Stimulated activated CD8-positive, alpha-beta memory T cell treated with anti-CD3 and anti-CD28 coated beads, Interleukin-15, amount 100 ng/mL, for 24 hours (primary cell): ENCODE data around the gene PKD2L1.
"Not testable (repeated sequence)": the region's sequence is repeated elsewhere in the genome, so short reads cannot be mapped to it uniquely, and the experiment has no call there.

Experiments
- DNase-seq: peaks from one replicate; pipeline ENCODE4 v3.0.0-alpha.2; 2020; ENCODE audit warnings: low read depth

The PKD2L1 gene

DNA sequence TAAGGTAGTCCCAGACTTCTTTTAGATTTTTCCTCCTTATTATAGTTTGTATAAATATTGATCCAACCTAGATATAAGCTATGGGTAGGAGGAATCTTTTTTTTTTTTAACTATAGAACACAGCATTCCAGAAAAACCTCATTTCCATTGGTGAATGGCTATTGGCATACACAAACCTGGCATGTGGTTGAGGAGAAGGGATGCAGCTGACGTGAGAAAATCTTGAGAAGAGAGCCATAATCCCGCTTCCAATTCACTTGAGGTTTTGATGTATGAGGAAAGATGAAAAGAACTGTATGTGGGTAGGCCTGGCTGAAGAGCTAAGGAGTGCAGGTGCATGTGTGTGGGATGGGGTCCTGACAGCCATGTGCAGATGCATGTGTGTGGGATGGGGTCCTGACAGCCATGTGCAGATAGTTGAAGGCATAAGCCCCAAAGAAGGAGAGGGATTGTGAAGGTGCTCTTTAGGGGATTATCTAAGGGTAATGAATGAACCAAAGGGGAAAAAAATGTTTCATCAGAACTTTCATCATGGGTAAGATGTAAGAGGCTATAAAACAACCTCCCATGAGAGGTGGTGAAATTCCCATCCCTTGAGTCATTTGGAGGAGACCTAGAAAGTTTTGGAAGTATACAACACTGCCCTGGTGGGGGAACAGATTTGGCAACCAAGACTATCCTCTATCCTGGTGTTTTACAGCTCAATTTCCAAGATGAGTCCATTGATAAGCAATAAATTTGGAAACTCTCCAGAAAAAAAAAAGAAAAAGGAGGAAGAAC is 3.8 kb upstream of the PKD2L1 start:
- DNase-seq = no peak

DNA sequence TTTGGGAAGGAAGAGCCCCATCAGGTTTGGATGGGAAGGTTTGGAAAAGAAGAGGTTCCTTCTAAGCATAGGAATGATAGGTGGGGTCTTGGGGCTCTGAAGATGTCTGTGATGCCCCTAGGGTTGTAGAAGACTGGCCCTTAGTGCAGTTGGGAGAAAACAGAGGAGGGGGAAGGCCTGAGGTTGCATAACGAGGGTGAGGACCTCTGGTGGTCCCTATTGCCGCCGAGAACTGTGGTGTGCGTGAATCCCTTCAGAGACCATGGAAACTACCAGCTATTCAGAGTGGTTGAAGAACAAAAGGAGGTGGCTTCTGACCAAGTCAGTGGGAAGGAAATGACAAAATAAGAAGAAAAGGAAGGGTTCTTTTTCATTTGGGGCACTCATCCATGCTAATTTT is 3.1 kb upstream of the PKD2L1 start:
- DNase-seq = no peak

DNA sequence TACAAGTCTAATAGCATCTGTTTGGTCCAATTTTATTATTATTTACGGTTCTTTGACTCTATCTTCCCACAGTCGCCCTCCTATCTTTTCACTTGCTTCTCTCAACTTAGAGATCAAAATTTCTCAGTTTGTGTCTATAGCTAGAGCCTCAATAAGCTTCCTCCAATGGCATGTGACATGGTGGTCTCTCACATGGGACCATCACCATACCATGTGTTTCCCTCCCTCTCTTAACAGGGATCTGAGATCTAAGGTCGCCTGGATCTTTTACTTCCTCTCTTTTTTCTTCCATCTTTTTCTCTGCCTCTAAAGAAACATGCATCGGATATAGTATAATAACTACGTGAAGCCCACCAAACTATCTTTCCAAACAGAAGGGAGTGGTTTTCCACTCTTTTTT is 1.8 kb downstream of the PKD2L1 start:
- no peak for DNase-seq

DNA sequence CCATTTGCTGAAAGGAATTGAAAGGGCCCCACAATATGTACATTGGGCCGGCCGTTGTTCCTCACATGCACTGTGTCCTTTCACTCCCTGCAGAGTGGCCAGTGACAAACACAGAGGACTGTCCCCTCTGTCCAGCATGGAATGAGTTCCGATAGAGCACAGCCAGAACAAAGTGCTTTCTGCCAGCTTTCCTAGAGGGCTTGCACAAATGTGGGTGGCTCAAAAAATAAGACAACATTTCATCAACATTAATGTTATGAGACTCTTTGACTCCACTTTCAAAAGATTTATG is 2.4 kb downstream of the PKD2L1 start:
- DNase-seq = no peak

DNA sequence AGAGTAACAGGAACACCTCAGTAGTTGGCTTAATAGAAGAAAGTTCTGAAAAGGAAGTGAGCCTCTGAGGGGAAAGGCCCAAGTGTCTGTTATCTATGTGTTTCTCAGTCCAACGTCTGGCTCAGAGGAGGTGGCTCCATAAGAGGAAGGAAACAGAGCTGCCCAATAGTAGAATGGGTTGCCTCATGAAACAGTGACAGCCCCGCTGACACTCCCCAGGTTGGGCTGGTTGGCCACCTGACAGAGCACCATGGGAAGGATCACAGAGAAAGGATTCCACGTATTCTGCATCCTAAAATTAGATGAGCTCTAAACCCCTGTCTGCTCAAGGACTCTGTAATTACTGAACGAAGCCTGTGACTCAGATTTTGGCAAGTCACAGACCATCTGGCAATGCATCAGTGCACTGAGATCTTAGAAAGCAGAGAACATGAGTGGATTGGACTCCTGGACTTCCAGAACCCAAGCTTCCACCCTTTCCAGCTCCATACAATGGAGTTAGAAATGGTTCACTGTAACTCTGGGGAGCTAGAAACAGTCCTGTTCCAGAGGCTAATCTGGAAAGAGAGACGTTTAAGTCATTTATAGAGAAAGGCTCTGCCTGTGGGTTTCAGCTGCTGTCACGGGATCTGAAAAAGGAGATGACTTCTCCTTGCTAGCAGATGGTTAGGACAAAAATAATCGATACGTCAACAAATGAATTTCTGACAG is 2.9 kb downstream of the PKD2L1 start:
- DNase-seq = no peak

DNA sequence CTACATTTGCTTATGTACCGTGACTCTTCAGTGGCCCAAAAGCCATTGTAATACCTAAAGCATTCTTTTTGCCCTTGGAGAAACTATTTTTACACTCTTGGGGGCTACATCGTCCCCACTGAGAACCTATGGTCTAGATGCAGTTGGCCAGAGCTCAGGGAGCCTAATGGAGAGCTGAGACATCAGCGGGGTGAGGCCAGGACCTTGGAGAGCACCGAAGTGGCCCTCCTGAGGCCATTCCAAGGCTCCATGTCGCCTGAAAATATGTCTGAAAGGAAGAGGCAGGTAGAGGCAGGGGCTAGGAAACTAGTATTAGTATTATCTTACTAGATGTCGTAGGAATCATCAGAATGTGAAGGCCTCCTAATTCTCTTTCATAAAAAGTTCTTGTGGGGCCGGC is 4.9 kb downstream of the PKD2L1 start:
- no peak for DNase-seq

DNA sequence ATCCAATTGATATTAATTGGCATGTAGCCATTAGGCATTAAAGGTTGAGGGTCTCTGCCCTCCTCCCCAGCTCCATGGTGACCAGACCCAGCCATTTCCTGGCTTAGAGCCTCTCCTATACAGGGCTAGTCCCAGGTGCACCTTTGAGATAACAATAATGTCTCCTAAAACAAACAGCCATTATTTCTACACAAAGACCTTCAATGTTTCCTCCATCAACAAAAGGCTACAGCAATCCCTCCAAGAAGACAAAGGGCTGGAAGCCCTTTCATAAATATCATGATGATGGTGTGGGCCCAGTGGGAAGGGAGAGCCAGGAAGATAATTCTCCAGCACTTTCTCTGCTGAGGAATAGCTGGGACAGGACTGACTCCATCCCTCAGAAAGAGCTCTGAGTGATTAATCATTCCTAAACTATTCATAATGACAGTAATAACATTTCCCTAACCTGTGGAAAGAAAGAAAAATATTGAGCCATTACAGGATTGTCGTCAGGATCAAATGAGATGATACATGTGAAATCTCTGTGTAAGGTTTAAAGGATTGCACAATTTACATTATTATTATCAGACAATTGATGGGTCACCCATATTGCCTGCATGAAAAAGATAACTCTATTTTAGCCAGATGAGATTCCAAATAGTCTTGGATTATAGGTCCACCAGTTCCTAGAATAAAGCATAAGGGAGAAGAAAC is 10.2 kb downstream of the PKD2L1 start:
- DNase-seq = no peak

DNA sequence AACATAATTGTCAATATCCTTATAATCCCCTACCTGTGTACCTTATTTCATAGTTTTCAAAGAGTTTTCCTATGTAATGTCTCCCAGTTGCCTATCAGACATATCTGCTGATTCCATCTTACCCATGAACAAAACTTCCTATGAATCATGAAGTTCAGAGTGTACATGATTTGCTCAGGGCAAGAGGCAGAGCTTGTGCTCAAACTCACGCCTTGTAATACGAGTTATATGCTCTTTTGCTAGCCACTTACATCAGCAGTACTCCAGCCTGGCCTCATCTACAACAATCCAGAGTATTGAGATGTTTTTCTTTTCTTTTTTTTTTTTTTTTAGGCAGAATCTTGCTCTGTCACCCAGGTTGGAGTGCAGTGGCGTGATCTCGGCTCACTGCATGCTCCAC is 11.8 kb downstream of the PKD2L1 start:
- no peak for DNase-seq

DNA sequence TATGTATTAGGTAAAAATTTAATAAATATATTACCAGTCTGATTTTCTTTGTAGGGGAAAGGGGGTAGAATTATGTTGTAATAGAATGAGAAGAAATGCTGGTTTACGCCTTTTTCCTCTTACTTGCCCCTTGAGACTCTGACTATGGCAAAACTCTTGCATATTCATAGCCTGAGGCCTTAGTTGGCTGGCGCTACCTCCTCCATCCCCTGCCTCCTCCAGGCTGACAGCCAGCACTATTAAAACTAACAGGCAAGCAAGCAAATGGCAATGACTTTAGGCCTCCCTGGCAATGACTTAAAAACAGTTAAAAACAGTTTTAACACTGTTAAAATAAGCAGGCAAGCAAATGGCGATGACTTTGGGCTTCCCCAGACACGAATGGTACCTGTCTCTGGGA is 14.4 kb downstream of the PKD2L1 start:
- DNase-seq = no peak

DNA sequence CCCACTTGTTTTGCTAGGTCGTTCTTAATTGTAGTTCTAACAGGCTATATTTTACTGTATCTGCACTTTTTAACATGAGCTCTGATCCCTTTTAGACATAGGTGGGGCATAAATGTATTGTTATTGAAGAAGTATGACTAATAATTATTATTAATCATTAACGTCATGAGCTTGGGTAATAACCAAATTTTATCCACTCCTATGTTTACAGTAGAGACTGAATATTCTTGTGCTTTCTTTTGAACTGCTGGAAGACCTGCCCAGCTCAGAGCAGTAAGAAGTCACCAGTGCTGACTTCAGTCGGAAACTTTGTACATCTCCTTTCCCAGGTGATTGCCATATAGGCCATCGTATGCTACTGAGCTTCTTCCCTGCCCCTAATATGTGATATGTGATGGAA is 18.7 kb downstream of the PKD2L1 start:
- DNase-seq = no peak

DNA sequence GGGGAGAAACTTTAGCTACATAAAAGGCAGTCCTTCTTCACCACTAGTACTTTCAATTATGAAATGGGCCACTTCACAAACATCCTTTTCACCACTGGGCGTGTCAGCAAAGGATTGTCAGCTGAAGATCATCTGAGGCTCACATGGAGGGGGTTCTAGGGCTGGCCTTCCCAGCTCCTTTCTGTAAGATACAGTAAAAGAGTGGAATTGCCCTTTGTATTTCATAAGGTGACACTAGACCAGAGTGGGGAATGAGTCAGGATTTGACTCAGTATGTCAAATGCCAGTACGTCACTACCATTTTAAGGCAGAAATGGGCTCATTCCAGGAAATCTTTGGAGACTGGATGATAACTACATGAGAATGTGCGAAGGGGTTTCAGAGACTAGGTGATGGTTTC is 22.3 kb downstream of the PKD2L1 start:
- DNase-seq = no peak

DNA sequence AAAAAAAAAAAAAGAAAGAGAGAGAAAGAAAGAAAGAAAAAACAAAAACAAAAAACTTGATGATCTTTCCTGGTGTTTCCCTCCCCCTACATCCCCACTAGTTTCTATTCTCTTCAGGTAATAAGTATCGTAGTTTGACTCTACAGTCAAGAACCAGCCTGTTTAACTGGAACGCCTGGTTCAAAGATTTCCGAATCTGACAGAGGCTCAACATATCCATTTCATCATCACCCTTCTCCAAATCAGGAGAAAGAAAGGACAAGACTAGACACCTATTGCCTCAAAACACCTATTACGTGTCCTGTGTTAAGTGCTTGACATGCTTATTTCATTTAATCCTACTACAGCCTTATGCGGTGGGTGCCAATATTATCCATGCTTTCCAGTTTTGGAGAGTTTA is 23.2 kb downstream of the PKD2L1 start:
- no peak for DNase-seq

DNA sequence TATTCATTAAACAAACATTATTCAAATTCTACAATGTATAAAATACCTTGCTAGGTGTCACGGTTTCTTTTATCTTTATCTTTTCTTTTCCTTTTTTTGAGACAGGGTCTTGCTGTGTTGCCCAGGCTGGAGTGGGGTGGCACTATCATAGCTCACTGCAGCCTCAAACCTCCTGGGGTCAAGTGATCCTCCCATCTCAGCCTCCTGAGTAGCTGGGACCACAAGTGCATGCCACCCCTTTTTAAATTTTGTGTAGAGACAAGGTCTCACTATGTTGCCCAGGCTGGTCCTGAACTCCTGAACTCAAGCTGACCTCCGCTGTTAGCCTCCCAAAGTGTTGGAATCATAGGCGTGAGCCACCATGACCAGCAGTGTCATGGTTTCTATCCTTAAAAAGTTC is 25.6 kb downstream of the PKD2L1 start:
- no peak for DNase-seq

DNA sequence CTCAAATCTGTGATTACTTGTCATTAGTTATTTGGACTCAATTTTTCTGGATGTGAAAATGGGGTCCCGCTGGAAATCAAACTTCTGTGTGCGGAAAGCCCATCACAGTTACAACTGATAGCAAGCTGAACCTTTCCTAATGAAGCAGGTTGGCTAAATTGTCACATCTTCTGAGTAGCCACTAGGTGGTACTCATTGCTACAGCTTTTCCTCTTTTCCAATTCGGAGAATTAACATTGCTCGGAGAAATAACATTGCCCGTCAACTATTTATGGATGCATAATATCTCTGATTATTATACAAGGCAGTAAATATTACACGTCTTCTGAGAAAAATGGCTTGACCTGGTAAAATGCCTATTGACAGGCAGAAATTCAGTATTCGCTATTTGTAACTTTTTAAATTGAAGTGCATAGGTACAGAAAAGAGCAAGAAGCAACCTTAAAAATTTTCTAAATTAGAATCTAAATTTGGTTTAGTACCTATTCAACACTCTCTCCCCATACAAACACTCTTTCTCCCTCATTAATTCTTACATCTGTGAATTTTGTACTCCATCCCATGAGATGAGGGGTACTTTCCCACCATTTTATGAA is 26.2 kb downstream of the PKD2L1 start:
- no peak for DNase-seq

DNA sequence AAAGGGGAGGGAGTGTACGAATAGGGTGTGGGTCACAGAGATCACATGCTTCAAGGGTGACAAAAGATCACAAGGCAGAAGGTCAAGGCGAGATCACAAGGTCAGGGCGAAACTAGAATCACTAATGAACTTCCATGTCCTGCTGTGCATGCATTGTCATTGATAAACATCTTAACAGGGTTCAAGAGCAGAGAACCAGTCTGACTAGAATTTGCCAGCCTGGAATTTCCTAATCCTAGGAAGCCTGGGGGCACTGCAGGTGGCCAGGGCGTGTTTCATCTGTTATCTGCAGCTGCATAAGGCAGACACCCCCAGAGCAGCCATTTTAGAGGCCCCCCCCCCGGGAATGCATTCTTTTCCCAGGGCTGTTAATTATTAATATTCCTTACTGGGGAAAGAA is 28.9 kb downstream of the PKD2L1 start:
- not testable (repeated sequence) for DNase-seq

DNA sequence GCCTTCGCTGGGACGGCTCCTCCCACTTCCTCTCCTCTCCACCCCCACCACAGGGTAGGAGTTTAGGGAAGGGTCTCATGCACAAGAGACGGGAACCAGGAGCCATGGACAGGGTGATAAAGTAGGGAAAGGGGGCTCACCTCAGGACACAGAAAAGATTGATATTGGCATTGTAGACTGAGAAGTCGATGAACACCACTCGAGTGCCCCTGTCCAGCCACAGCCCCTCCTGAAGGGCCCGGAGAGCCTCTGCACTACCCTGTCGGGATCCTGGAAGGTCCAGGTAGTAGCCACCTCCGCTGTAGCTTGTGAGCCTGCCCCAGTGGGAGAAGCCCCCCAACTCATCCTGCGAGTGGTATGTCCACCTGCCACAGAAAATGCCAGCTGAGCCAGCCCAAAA is 32.8 kb downstream of the PKD2L1 start:
- DNase-seq = no peak

DNA sequence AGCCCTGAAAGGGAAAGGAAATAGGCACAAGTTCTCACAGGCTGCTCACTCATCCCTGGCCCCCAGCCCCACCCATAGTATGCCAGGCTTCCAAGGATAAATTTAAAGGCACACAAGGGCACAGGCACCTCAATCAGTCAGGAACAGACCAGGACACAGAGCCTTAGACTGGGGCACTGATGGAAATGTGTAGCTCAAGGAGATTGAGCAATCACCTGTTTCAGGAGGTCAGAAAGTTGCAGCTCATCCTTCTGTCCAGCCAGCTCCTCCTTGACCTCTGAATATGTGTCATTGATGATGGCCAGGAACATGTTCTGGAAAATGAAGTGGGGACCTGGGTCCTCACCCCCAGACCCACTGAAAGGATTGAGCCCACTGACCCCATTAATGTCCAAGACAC is 37.0 kb downstream of the PKD2L1 start:
- no peak for DNase-seq

DNA sequence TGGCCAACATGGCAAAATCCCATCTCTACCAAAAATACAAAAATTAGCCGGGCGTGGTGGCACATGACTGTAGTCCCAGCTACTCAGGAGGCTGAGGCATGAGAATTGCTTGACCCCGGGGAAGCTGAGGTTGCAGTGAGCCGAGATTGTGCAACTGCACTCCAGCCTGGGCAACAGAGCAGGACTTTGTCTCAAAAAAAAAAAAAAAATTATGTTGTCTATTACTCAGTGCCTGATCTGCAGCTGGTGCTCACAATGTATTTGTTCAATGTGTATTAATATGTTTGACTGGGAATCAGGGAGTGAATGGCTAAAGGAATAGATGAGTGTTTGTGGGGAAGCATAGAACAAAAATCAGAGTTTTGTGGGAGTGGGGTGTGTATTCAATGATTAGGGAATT is 37.7 kb downstream of the PKD2L1 start:
- not testable (repeated sequence) for DNase-seq

DNA sequence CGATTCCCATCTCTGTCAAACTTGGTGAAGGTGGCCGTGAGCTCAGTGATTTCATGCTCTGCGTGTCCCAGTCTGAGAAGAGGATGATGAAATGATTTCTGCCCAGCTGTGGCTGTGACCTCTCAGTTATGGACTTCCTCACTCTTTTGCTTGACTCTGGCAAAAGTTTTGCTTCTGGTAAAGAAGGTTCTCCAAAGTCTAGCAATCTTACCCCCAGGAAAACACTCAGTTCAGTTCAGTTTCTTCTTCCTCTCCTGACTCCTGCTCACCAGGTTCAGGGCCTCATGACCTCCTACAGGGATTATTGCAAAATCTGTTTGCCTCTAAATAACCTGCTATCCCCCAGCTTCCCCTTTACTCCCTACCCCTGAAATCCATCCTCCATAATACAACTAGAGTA is 38.7 kb downstream of the PKD2L1 start:
- DNase-seq = no peak

DNA sequence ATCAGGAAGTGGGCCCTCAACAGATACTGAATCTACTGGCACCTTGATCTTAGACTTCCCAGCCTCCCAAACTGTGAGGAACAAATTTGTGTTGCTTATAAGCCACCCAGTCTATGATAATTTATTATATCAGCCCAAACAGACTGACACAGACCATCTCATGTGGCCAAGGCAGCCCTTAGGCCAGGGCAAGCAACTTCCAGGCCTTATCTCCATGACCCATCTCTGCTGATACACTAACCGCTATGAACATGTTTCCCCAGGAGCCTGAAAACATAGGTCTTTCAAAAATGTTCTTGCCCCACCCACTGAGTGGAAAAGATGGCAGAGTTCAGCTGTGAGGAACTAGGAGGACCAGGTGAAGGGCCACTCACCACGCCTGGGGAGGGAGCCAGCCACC is 40.4 kb downstream of the PKD2L1 start:
- DNase-seq = no peak

DNA sequence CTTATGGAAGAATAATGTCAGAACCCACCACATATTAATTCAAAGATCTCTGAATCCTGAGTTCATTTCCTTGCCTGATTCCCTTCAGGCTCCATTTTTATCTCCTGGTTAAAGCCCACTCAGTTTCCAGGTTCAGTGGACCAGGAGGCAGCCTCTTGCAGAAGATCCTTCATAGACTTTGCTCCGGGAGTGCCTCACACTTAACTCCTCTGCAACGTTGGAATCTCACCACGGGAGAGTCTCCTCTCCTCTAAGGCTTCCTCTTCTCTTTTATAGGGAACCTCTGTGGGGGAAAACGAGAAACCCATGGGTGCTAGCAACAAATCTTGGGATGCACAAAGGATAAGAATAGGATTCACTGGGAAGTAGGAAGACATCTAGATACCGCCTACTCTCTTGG is 41.8 kb downstream of the PKD2L1 start:
- no peak for DNase-seq

DNA sequence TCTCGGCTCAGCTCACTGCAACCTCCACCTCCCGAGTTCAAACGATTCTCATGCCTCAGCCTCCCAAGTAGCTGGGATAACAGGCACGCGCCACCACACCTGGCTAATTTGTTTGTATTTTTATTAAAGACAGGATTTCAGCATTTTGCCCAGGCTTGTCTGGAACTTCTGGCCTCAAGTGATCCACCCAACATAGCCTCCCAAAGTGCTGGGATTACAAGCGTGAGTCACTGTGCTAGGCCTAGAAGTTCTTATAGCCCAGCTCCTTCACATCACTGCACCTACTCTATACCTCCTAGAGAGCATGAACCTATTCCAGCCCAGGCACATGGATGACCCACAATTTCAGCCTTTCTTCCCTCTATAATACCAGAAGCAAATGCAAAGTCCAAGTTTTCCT is 42.3 kb downstream of the PKD2L1 start:
- no peak for DNase-seq
